Fibroblast of upper back skin (primary cell): ENCODE results near the gene MYO16.
"Not testable (repeated sequence)": the region's sequence is repeated elsewhere in the genome, so short reads cannot be mapped to it uniquely, and the experiment has no call there.

Experiments
- DNase-seq: peaks from one replicate; pipeline ENCODE4 v3.0.0-alpha.2; 2013

Gene MYO16

GRCh38 chr13:109091249-109091648, 461.8 kb downstream of the MYO16 start:
- DNase-seq, result no peak

- not testable (repeated sequence) for DNase-seq
Measured at GRCh38 chr13:109092186-109092585, 462.8 kb downstream of the MYO16 start.

- no peak for DNase-seq
Measured at GRCh38 chr13:109093998-109094397, 464.6 kb downstream of the MYO16 start.

- no peak for DNase-seq
Measured at GRCh38 chr13:109095126-109095525, 465.7 kb downstream of the MYO16 start.

GRCh38 chr13:109096101-109096500, 466.7 kb downstream of the MYO16 start:
- no peak for DNase-seq

- DNase-seq, result no peak
Measured at GRCh38 chr13:109100705-109101304, 471.4 kb downstream of the MYO16 start.

GRCh38 chr13:109101550-109102144, 472.2 kb downstream of the MYO16 start:
- no peak for DNase-seq

- DNase-seq, result no peak
Measured at GRCh38 chr13:109105899-109106298, 476.5 kb downstream of the MYO16 start.

- no peak for DNase-seq
Measured at GRCh38 chr13:109110159-109110558, 480.7 kb downstream of the MYO16 start.

- no peak for DNase-seq
Measured at GRCh38 chr13:109111141-109111540, 481.7 kb downstream of the MYO16 start.

- DNase-seq, result no peak
Measured at GRCh38 chr13:109113427-109113826, 484.0 kb downstream of the MYO16 start.

- no peak for DNase-seq
Measured at GRCh38 chr13:109114162-109114561, 484.8 kb downstream of the MYO16 start.

GRCh38 chr13:109114991-109115390, 485.6 kb downstream of the MYO16 start:
- no peak for DNase-seq

GRCh38 chr13:109118521-109118920, 489.1 kb downstream of the MYO16 start:
- no peak for DNase-seq

GRCh38 chr13:109119896-109120295, 490.5 kb downstream of the MYO16 start:
- no peak for DNase-seq

GRCh38 chr13:109121826-109122225, 492.4 kb downstream of the MYO16 start:
- no peak for DNase-seq

- DNase-seq, result no peak
Measured at GRCh38 chr13:109123971-109124370, 494.6 kb downstream of the MYO16 start.

GRCh38 chr13:109126178-109126577, 496.8 kb downstream of the MYO16 start:
- no peak for DNase-seq

- no peak for DNase-seq
Measured at GRCh38 chr13:109126891-109127641, 497.7 kb downstream of the MYO16 start.

- DNase-seq, result no peak
Measured at GRCh38 chr13:109128121-109128520, 498.7 kb downstream of the MYO16 start.

GRCh38 chr13:109130093-109130835, 500.9 kb downstream of the MYO16 start:
- DNase-seq, result no peak

- peak; percentile 56 for DNase-seq
Measured at GRCh38 chr13:109131698-109132257, 502.4 kb downstream of the MYO16 start.

GRCh38 chr13:109135018-109135417, 505.6 kb downstream of the MYO16 start:
- DNase-seq, result no peak
